Common myeloid progenitor, CD34-positive (primary cell): ENCODE results near the gene PGLYRP2.
A peak's percentile ranks its signal among the peaks of the same experiment; 100 is the strongest.
"Not testable (repeated sequence)": the region's sequence is repeated elsewhere in the genome, so short reads cannot be mapped to it uniquely, and the experiment has no call there.

Source experiments
- CTCF ChIA-PET: fragments of 350-600 bp; sonication (Branson Sonifier 250); formaldehyde crosslinking; loops from one replicate; lab custom pipeline; 2021; ENCODE audit warnings: antibody characterized with exemption; lab: Charles Lee
- POLR2A ChIA-PET: fragments of 350-600 bp; sonication (Branson Sonifier 250); formaldehyde crosslinking; loops from one replicate; lab custom pipeline; 2021; ENCODE audit warnings: antibody characterized with exemption; lab: Charles Lee
- DNase-seq, 3 donors: peaks; one replicate each; pipeline versions ENCODE4 v3.0.0 to v3.0.0-alpha.2; 2013
- H3K27ac ChIP-seq, 2 experiments: 1 replicate in 1 of 2; 2 replicates in 1 of 2; pipeline ENCODE4 v1.7.0; 2013; ENCODE audit warnings: inconsistent platforms in 2 of 2, low read length in 2 of 2, mild to moderate bottlenecking in 2 of 2, low read depth in 1 of 2, moderate library complexity in 1 of 2; ENCODE audit not compliant: severe bottlenecking in 2 of 2, insufficient read depth in 1 of 2, poor library complexity in 1 of 2
- H3K27me3 ChIP-seq, 5 experiments: replicated peaks in 2 of 5; 1 replicate in 3 of 5; 2 replicates in 2 of 5; pipeline versions ENCODE4 v1.6.1 to v1.7.0; 2013; ENCODE audit warnings: low read length in 4 of 5, mild to moderate bottlenecking in 2 of 5, moderate library complexity in 2 of 5, inconsistent platforms in 1 of 5; ENCODE audit not compliant: insufficient read depth in 5 of 5, control insufficient read depth in 4 of 5
- H3K36me3 ChIP-seq, 4 experiments: 1 replicate in 2 of 4; 2 replicates in 2 of 4; pipeline versions ENCODE4 v1.6.1 to v1.7.0; 2013; ENCODE audit warnings: low read length in 3 of 4, control low read depth in 1 of 4, mild to moderate bottlenecking in 1 of 4; ENCODE audit not compliant: control insufficient read depth in 4 of 4, insufficient read depth in 4 of 4
- H3K4me1 ChIP-seq, 4 experiments: 1 replicate in 3 of 4; 2 replicates in 1 of 4; pipeline versions ENCODE4 v1.6.1 to v1.7.1; 2013; ENCODE audit warnings: low read length in 3 of 4, mild to moderate bottlenecking in 3 of 4, control low read depth in 1 of 4, inconsistent platforms in 1 of 4, moderate library complexity in 1 of 4; ENCODE audit not compliant: control insufficient read depth in 4 of 4, insufficient read depth in 4 of 4; ENCODE audit errors: control extremely low read depth in 1 of 4
- H3K4me3 ChIP-seq, 7 experiments: 1 replicate in 4 of 7; 2 replicates in 3 of 7; pipeline versions ENCODE4 v1.5.1 to v1.7.0; 2013; ENCODE audit warnings: mild to moderate bottlenecking in 7 of 7, low read length in 6 of 7, moderate library complexity in 6 of 7, inconsistent platforms in 2 of 7, low read depth in 2 of 7, control low read depth in 1 of 7; ENCODE audit not compliant: insufficient read depth in 4 of 7, control insufficient read depth in 1 of 7; ENCODE audit errors: extremely low read depth in 1 of 7
- H3K9me3 ChIP-seq, 5 experiments: 1 replicate in 4 of 5; 2 replicates in 1 of 5; pipeline versions ENCODE4 v1.6.1 to v1.7.1; 2013; ENCODE audit warnings: low read length in 4 of 5, mild to moderate bottlenecking in 2 of 5, inconsistent platforms in 1 of 5, low read depth in 1 of 5, moderate library complexity in 1 of 5; ENCODE audit not compliant: control insufficient read depth in 4 of 5, insufficient read depth in 2 of 5; ENCODE audit errors: control extremely low read depth in 1 of 5
- WGBS: methylation state at CpG from one replicate; pipeline ENCODE4 v1.1.5; 2013; ENCODE audit not compliant: insufficient coverage; 5-methylcytosine and 5-hydroxymethylcytosine counted together

Gene PGLYRP2

GRCh38 chr19:15473821-15474220 is 5.5 kb downstream of the PGLYRP2 start:
- DNase-seq, H3K27ac ChIP-seq, H3K4me3 ChIP-seq, H3K27me3 ChIP-seq, H3K36me3 ChIP-seq, POLR2A ChIA-PET, H3K9me3 ChIP-seq: not testable (repeated sequence)
- CTCF ChIA-PET, result interaction anchor here (1.1 to 8.8 kb wide), 2 partner anchors 10 to 79 kb away, joined by 3 to 76 read pairs; partner anchors contain the start of gene RASAL3
- peaks cover 0 to 27% (median 21%) of the 10 kb centered on the region in 4 experiments for H3K4me1 ChIP-seq
- WGBS, result no CpG with 5 or more reads among the region's 4 CpGs

- 81% methylated on average over 28 of the region's 31 CpGs for WGBS
- POLR2A ChIA-PET, result no interaction called here
- DNase-seq, result no peak
- CTCF ChIA-PET, result interaction anchor here (0.9 to 3.5 kb wide), 2 partner anchors 8 to 84 kb away, joined by 3 to 15 read pairs; partner anchors contain the start of gene PGLYRP2
- peaks cover 4 to 46% (median 41%) of the 10 kb centered on the region in 4 experiments for H3K4me1 ChIP-seq
- no peak overlapping the region for H3K4me3 ChIP-seq
- H3K27me3 ChIP-seq, result no peaks in the 10 kb centered on the region
- H3K27ac ChIP-seq, result no peak overlapping the region
- no peaks in the 10 kb centered on the region for H3K36me3 ChIP-seq
- peaks cover 0 to 8% (median 4%) of the 10 kb centered on the region in 5 experiments for H3K9me3 ChIP-seq
Observed at GRCh38 chr19:15471639-15472101, 7.6 kb downstream of the PGLYRP2 start.

GRCh38 chr19:15469513-15470297 is 9.6 kb downstream of the PGLYRP2 start:
- peak; percentile 68 to 89 (median 88) for DNase-seq
- H3K27ac ChIP-seq, result no peak overlapping the region
- POLR2A ChIA-PET, result interaction anchor here (0.6 to 2.5 kb wide), 6 partner anchors 10 to 1577 kb away, joined by 3 to 8 read pairs (median 4); partner anchors contain the start of gene AKAP8L

GRCh38 chr19:15468675-15469512 is 10.4 kb downstream of the PGLYRP2 start:
- WGBS, result 43% methylated on average over 12 of the region's 12 CpGs
- H3K36me3 ChIP-seq, result no peaks in the 10 kb centered on the region
- H3K9me3 ChIP-seq, result no peaks in the 10 kb centered on the region
- H3K4me1 ChIP-seq, result peaks cover 17 to 60% (median 57%) of the 10 kb centered on the region in 4 experiments
- peak in 1 of 3 donors; percentile 16 for DNase-seq
- ChIA-PET POLR2A (interaction anchor here (0.5 to 2.5 kb wide), 5 partner anchors 10 to 50 kb away, joined by 3 to 8 read pairs (median 4); partner anchors contain the start of gene AKAP8L), CTCF (interaction anchor here (1.4 to 3.5 kb wide), 8 partner anchors 9 to 92 kb away, joined by 4 to 15 read pairs (median 5); partner anchors contain the start of gene PGLYRP2)
- no peaks in the 10 kb centered on the region for H3K27me3 ChIP-seq
- peak overlapping the region in 5 of 7 experiments; percentile 5 to 80 (median 70) for H3K4me3 ChIP-seq
- H3K27ac ChIP-seq, result no peak overlapping the region

More at GRCh38 chr19:15469513-15470297, 9.6 kb downstream of the PGLYRP2 start:
- no peaks in the 10 kb centered on the region for H3K36me3 ChIP-seq
- H3K27me3 ChIP-seq, result no peaks in the 10 kb centered on the region
- peaks cover 15 to 55% (median 51%) of the 10 kb centered on the region in 4 experiments for H3K4me1 ChIP-seq
- CTCF ChIA-PET, result interaction anchor here (0.7 to 3.5 kb wide), 8 partner anchors 10 to 86 kb away, joined by 3 to 15 read pairs (median 5); partner anchors contain the start of gene PGLYRP2
- no peaks in the 10 kb centered on the region for H3K9me3 ChIP-seq
- under 1% methylated on average over 62 of the region's 65 CpGs for WGBS
- H3K4me3 ChIP-seq, result peak overlapping the region; percentile 40 to 80 (median 55)

- 78% methylated on average over 6 of the region's 6 CpGs for WGBS
- POLR2A ChIA-PET, result interaction anchor here (1.2 to 2.4 kb wide), 5 partner anchors 9 to 49 kb away, joined by 4 to 16 read pairs (median 5); partner anchors contain the start of gene AKAP8L
Observed at GRCh38 chr19:15467734-15468214, 11.5 kb downstream of the PGLYRP2 start.

More at GRCh38 chr19:15467734-15468214, 11.5 kb downstream of the PGLYRP2 start:
- Histone ChIP-seq H3K27ac (no peak overlapping the region), H3K36me3 (no peaks in the 10 kb centered on the region), H3K9me3 (no peaks in the 10 kb centered on the region), H3K4me1 (peaks cover 24 to 71% (median 68%) of the 10 kb centered on the region in 4 experiments), H3K27me3 (no peaks in the 10 kb centered on the region), H3K4me3 (no peak overlapping the region)
- DNase-seq, result peak in 1 of 3 donors; percentile 19
- CTCF ChIA-PET, result interaction anchor here (0.8 to 5.6 kb wide), 13 partner anchors 8 to 93 kb away, joined by 3 to 29 read pairs (median 4); partner anchors contain the start of genes AKAP8L and PGLYRP2
